NCI-H345 treated with DMSO at 0.1 percent for 48 hours (cell line): ENCODE data around the gene CPNE8.
A peak's percentile ranks its signal among the peaks of the same experiment; 100 is the strongest.

Experiments
- DNase-seq: peaks from one replicate; lab custom pipeline; 2025; ENCODE audit not compliant: unreplicated experiment; lab: John Stamatoyannopoulos, UW

CPNE8 gene

DNA sequence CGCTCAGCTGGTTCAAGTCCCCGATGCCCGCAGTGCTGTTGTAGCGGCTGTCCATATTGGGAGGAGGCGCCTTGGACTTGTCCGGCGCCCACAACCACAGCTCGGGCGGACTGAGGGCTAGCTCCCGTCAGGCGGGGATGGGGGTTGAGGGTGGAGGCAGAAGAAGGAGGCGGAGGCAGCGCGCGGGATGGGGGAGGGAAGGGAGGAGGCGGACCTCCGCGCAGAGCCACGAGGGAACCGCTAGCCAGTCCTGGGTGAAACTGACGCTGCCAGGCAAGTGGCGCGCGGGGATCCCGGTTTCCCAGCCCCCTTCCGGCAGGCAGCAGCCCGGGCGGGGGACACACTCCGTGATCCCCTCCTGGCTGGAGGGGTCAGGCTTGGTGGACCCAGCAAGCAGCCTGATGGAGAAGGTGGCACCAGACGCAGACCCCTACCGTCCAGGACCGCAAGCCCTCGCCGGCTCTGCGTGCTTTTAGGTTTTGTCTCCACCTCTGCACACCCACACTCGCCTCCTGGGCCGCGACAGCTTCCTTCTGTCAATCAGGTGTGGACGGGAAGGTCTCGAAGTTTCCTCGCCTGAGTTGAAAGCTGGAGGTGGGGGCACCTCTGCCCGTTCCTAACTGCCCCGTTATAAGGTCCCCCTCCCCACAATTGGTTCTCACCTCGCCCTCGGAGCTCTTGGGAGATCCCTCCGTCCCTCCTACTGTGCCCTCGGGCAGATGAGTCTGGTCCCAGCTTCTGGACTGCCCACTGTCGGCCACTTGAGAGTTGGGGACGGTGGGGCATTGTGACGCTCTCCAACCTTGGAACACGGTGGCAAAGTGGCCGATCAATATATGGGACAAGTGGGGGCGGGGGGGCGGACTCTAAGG lies at the start of gene CPNE8:
Gene CPNE8, minus strand, starts transcription at position 112 of the 872 bp plus-strand sequence. Its CDS starts 57 bp downstream, at position 55.
- no peak for DNase-seq

DNA sequence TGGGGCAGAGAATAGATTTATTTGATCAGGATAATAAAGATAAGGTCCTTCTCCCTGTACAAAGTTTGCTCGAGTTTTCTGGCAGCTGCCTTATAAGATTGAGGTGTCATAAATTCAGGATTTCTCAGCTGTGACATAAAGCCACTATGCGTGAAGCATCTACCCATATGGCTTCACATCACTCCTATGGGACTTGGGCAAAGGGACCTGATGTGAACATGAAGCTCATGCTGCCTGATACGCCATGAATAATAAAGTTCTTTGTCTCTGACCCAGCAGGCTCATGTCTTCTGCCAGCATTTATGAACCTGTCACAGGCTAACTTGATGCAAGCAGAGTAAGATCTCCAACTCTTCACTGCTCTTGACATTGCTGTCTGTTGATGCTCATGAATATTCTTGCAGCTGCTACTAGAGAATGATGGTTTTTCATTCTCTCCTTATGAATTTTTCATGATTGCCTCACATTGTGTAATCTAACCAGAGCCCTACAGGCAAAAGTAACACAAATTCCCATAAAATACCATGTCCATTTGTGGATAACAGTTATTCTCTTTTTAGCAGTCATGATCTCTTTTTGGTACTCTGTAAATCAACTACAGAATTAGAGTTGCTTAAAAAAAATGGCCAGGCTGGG lies 49.0 kb upstream of the CPNE8 start:
- DNase-seq, result no peak

DNA sequence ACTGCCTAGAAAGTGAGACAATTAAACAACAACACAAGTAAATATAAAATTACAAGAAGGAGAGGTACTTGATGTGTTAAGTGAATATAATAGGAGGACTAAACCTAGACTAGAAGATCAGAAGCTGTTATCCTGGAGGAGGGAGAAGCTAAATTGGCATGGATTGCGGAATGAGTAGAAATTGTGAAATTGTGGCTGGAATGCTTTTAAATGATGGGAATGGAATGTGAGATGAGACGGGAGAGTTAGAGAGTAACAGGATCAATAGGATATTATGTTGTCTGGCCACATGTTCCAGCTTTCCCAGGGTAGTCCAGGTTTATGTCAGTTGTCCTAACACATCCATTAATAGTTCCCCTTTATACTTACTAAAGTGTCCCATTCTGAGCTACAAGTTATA lies 44.0 kb upstream of the CPNE8 start:
- DNase-seq, result no peak

DNA sequence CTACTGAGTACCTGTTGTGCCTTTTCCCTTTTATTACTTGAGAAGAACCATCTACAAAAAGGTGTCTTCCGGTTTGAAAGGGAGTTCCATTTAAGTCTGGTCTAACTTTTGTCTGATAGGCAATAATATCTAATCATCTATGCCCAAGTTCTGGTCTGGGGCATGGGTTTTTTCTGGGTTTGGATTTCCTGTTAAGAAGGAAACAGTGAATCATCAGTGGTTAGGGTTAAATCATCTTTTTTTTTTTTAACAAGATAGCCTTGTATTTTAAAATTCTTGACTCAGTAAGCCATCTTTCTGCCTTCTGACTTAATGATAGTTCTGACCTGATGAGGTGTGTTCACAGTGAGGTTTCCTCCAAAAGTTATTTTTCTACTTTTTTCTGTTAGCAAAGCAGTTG lies 29.3 kb upstream of the CPNE8 start:
- DNase-seq, result no peak

DNA sequence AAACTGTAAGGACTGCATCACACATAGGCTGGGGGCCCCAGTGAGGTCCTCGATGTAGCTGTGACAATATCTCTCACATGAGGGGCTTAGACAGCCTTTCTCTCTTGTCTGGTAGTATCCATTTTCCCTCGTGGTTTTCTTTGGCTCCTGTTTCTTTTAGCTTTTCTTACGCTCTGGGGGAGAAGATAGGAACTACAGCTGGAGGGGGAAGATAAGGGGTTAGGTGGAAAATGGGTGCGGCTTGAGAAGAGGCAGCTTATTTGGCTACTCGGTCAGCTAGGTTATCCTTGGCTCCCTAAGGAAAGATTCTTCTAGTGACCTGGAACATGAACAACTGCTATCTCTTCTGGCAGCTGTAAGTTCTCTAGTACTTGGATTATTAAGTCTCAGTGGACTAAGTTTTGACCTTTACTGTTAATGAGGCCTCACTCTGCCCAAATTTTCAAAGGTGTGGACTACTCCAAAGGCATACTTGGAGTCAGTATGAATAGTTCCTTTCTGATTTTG lies 28.7 kb upstream of the CPNE8 start:
- no peak for DNase-seq

DNA sequence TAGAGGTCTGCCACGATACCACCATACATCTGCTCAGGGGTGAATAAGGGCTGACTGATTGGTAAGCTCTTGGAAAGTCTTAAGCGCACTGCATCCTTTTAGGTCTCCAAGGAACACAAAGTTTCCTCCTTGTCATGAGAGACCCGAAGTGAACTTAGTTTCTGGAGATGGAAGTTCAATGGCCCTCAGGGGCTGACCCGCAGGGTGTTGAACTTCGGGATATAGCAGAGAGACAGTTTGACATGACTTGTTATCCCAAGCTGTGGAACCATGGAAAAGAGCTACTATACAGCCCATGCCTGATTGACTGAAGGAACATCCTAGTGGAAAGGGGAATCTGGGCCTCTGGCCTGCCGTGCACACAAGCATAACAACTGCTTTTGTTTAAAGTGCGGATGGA lies 26.9 kb upstream of the CPNE8 start:
- DNase-seq, result no peak

DNA sequence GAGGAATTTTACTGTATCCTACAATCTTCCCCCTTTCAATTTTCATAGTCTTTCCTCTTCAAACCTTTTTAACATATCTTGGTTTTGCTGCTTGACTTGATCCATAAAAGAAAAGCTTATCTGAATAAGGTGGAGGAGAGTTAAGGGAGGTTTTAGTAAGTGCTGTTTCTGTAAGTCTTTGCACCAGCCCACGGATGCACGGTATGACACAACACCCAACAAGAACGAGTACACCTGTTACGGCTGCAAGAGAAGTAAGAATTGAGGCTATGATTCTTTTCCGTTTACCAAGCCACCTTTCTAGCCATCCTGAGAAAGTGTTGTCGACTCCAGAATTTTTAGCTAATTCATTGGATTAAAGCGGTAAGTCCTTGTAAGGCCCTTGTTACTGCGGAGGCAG lies 26.1 kb upstream of the CPNE8 start:
- DNase-seq, result no peak

DNA sequence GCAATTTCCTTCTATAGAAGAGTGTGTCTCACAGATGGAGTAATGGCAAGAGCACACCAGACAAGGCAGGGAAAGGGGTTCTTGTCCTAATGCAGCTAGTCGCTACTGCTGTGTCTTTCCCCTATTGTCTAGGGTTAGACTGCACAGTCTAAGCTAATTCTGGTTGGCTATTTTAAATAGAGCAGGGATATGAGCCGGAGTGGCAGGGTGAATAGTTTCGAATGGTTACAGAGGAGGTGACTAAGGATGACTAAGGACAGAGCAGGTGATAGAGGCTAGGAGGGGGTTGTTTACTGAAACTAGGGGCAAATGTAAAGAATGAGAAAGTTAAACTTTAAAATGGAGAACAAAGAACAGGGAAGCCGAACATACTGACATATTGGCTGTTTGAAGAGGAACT lies 25.6 kb upstream of the CPNE8 start:
- no peak for DNase-seq

DNA sequence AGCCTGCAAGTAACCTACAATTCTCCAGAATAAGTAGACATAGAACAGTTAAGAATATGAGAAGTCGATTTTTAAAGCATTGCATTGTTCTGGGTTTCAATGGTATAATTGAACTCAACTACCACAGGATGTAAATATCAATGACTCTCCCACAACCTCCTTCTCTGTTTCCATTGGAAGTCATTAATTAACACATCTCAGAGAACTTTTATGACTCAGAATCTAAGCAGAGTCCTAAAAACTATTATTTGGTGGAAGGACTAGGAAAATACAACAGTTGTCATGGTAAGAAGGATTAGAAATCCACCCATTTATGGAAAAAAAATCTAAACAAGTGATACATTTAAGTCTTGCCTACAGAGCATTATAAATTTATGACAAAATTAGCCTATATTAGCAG lies 21.1 kb upstream of the CPNE8 start:
- no peak for DNase-seq

DNA sequence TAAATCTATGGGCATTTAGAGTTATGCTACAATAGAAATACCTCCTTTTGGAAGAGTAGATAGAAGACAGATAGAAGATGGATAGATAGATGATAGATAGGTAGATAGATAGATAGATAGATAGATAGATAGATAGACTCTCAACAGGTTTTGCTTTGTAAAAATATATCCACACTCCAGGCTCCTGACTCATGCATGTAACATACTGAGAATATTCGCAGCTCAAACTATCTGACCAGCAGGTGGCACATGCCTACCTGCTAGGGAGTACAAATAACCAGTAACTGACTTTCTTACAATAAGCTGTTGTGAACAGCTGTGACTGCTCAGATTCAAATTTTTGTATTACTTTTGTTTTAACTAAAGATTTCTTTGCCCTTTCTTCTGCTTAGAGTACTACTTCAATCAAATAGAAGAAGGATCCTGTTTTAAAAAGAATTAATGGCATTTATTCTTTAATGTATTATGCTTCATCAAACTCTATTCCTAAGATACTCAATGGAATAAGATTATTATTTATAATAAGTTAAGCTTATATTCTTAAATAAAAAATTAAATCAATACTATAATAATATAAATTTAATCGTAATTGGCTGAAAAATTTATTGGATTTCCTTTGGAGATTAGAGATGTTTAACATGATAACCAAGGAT lies 15.8 kb upstream of the CPNE8 start:
- peak; percentile 37 for DNase-seq

DNA sequence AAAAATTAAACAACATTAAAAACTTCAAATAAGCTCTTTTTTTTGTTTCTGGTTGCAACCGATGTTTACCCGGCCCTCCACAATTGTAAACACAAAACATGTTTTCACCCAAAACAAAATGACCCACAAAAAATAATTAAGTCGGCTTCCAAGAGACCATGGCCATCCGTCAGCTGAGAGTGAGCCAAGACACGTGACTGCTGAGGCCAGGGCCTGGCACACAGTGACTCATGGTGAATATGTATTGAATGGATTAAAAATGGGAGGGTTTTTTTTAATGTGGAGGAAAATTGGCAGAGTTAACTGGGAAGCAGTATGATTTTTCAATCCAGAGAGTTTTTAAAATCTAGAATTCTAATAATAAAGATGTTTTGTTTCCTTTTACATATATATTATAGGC lies 13.8 kb upstream of the CPNE8 start:
- DNase-seq, result no peak

DNA sequence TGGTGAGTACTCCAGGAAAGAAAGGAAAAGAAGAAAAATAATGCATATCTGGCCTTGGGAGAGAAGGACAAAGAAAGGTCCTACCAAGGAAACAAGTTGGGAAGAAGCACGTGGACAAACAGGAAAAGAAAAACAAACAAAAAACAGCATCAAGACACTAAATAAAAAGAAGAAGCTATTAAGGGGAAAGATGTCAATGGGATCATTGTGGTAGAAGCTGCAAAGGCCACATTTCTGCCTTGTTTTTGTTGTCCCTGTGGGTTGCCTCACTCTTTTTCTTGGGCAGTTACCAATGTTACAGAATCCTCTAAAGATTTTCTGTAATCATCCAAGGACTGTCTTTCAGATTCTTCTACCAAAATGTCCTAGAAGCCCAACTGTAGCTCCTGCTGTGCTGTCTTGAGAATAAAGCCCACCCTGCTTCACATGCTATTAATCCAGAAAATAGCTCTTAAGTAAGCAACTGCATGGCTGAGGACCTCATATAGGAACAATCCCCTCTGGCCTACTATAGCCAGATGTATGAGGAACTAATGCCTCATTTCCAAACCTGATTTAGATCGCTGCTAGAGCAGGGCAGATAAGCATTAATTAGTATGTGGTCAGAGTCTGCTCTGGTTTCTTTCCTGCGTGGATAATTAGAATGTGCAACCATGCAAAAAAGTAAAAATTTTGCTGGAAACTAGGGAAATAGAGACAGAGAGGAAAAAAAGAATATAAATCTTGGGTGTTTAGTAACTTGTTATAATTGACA lies 10.2 kb upstream of the CPNE8 start:
- no peak for DNase-seq

DNA sequence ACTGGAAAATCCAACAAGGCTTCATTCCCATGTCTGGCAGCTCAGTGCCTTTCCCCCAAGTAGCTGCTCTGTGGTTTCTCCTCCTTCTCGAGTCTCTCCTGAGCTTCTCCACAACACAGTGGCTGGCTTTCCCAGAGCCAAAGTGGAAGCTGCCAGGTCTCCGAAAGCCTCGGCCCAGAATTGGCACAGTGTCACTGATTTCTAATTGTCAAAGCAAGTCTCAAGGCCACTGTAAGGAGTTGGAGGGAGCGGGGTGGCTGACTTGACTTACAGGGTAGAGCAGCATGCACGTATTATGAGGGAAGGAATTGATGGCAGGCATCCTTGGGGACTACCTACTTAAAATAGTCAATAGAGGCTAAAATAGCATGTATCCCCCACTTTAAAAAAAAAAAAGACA lies 6.7 kb upstream of the CPNE8 start:
- DNase-seq, result no peak

DNA sequence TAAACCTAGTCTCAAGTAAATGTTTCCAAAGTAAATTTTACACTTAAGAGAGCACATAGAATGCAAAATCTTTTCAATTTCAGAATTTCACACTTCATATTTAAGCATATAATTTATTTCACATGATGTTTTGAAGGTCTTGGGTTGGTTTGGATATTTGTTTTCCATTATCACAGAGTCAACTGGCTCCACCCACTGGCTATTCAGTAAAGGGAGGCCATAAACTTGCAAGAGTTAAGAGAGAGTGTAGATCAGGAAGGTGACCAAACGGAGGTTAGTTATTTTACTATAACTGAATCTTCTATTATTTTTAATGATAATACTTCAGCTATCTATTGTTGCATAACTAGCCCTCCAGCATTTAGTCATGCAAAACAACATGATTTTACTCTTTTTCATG lies 6.2 kb upstream of the CPNE8 start:
- DNase-seq, result no peak

DNA sequence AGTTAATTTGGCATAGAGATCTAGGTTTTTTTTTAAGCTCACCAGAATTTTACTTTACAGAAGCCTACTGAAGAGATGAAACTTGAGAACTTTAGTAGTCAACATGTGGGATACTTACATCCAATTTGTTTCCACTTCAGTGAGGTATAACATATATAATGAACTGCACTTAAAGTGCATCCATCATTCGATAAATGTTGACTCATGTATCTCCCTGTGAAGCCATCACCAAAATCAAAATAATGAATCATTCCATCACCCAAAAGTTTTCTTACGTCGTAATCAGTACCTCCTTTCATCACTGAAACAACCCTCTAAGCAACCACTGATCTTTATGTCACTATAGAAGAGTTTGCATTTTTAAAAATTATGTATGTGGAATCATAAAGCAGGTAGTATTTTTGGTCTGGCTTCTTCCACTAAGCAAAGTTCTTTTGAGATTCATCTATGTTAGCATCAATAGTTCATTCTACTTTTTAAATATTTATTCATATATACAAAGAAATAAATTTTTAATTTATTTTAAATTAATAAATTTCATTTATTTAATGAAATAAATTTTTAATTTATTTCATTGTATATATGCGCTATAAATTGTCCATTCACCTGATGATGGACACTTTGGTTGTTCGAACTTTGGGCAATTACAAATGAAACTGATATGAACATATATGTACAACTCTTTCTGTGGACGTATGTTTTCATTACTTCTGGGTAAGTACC lies 2.0 kb upstream of the CPNE8 start:
- no peak for DNase-seq

DNA sequence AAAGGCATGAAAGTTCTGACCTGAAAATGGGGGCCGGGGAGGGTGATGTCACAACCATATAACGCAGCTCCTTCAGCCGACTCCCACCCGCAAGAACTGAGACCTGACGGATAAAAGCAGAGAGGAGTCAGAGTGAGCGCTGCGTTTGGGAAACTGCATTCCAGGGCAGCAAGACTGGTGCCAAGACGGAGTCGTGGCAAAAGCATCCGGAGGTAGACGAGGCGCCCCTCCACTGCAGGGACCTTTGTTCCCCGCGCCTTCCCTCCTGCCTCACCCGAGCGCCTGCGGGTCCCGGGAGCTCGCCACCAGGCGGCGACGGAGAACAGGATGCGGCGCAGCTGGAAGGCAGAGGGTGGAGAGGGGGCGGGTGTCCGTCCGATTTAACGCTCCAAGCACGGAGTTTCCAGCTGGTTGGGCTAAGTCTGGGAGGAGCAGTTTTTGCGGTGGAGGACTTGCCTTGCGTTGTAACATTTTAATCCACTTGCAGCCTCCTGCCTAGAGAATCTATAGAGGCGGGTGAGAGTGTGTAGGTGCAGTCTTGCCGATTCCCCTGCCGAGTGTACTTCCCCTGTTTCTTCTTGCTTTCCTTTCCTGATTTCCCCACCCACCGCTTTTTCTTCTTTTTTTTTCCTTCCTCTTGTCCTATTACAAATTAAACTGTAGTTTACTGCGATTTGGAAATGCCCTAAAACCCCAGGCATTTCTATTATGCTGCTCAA lies 1.2 kb upstream of the CPNE8 start:
- peak; percentile 31 for DNase-seq

DNA sequence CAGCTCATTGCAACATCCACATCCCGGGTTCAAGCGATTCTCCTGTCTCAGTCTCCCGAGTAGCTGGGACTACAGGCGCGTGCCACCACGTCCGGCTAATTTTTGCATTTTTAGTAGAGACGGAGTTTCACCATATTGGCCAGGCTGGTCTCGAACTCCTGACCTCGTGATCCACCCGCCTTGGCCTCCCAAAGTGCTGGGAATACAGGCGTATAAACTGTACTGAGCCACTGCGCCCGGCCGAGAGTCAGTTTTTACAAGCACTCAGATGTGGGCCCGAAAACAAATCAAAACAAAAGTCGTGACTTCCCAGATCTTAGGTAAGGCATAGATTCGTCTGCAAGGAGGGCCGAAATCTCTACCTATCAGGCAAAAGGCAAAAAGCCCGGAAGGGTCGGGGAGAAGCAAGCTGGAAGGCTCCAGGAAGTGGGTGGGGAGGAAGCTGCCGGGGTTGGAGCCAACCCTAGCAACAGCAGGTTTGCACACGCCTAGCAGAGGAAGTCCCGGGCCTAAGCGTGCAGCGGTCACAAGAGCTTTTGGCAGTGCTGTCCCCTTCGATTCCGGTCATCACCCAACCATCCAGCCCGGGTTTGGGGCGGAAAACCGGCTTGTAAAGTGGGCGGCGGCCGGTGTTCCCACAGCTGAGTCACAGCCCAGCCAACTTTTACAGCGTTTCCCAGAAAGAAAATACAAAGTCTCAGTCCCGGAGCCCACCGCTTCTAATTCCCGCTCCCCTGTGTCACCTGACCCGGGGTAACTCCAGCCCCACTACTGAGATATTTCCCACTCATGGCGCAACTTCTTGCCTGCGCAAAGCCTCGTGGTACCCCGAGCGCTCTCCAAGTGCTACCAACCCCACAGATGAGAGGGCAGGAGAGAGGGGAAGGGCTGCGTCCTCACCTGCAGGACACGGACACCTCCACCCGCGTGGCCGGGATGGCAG lies 583 bp downstream of the CPNE8 start:
- DNase-seq, result no peak

DNA sequence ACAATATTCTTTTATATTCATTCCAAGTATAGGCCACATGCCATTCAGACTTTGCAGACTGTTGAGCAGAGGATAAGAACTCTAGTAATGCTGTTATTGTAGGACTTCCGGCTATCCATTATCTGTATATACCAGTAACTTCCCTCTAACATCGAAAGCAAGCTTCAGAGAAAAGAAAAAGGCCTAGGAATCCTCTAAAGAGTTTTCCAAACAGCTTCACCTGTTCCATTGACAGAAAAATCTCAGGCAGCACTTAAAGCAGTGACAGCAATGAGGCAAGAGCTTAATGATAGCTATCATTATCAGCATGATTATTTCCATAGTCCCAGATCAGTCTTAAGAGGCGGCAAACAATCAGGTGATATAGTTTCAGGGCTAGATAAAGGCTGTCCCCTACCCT lies 1.8 kb downstream of the CPNE8 start:
- DNase-seq, result no peak
